GM10248 (cell line): ENCODE measurements around the gene ANGPTL2.

ENCODE experiments used
- CTCF ChIA-PET: fragments of 300-600 bp; sonication (Branson Sonifier 250); formaldehyde crosslinking; extraction: SDS; loops from one replicate; lab custom pipeline; 2021; ENCODE audit warnings: antibody characterized with exemption; lab: Yijun Ruan, JAX
- POLR2A ChIA-PET: fragments of 350-650 bp; sonication (Branson Sonifier 250); formaldehyde crosslinking; extraction: SDS; loops from one replicate; lab custom pipeline; 2020; ENCODE audit warnings: antibody characterized with exemption; lab: Yijun Ruan, JAX
- DNase-seq: peaks from one replicate; pipeline ENCODE4 v3.0.0; 2012; ENCODE audit errors: extremely low spot score
- CTCF ChIP-seq: IDR thresholded peaks from 2 replicates; pipeline ENCODE4 v1.5.1; 2012; ENCODE audit warnings: mild to moderate bottlenecking, low read depth; ENCODE audit errors: extremely low read depth, missing control alignments, control extremely low read depth

ANGPTL2 gene

GRCh38 chr9:127117801-127118200, 4.6 kb downstream of the ANGPTL2 start:
- ChIA-PET POLR2A (no interaction called here), CTCF (interaction anchor here (1.5 to 2.1 kb wide), 3 partner anchors 14 to 113 kb away, joined by 4 to 7 read pairs (median 4); no protein-coding TSS in a partner anchor)
- TF ChIP-seq CTCF: no peak
- DNase-seq: no peak

- no peak for DNase-seq
- no peak for TF ChIP-seq CTCF
- ChIA-PET POLR2A (no interaction called here), CTCF (interaction anchor here (1.0 to 2.1 kb wide), 4 partner anchors 12 to 175 kb away, joined by 3 to 5 read pairs (median 4); no protein-coding TSS in a partner anchor)
Measured at GRCh38 chr9:127116957-127117356, 5.5 kb downstream of the ANGPTL2 start.

- TF ChIP-seq CTCF: no peak
- DNase-seq: no peak
- POLR2A ChIA-PET: no interaction called here
- CTCF ChIA-PET: interaction anchor here (1.1 to 1.9 kb wide), 3 partner anchors 13 to 99 kb away, joined by 3 to 5 read pairs (median 4); no protein-coding TSS in a partner anchor
Measured at GRCh38 chr9:127116088-127116726, 6.2 kb downstream of the ANGPTL2 start.

GRCh38 chr9:127114606-127115005, 7.8 kb downstream of the ANGPTL2 start:
- POLR2A ChIA-PET: no interaction called here
- CTCF ChIA-PET: interaction anchor here (1.7 kb wide), 1 partner anchor 12 kb away, joined by 5 read pairs; no protein-coding TSS in a partner anchor
- TF ChIP-seq CTCF: no peak
- DNase-seq: no peak

- POLR2A ChIA-PET: no interaction called here
- CTCF ChIA-PET: no interaction called here
Measured at GRCh38 chr9:127113191-127113972, 9.1 kb downstream of the ANGPTL2 start.

GRCh38 chr9:127112735-127113161, 9.7 kb downstream of the ANGPTL2 start:
- ChIA-PET POLR2A (no interaction called here), CTCF (no interaction called here)
- TF ChIP-seq CTCF: no peak
- DNase-seq: no peak

More at GRCh38 chr9:127113191-127113972, 9.1 kb downstream of the ANGPTL2 start:
- no peak for DNase-seq
- no peak for TF ChIP-seq CTCF
